Keratinocyte (primary cell): Measurements from ENCODE around the gene VPS8. TPM values are rescaled to one million over a fixed set of nuclear protein-coding genes. Genes with fewer than 3 reads are reported as not detected.

ENCODE experiments used
- DNase-seq: peaks from one replicate; pipeline ENCODE4 v3.0.0-alpha.2; 2011; ENCODE audit warnings: low read depth, missing footprints, low spot score
- FAIRE-seq: peaks from 2 replicates; lab custom pipeline; 2011; peaks lifted over from hg19 to GRCh38; lab: Jason Lieb, UNC
- H2AFZ ChIP-seq: 2 replicates; pipeline ENCODE4 v1.6.0; 2012; ENCODE audit warnings: low read length, control low read depth, inconsistent platforms; ENCODE audit not compliant: control insufficient read depth
- H3K27ac ChIP-seq: 2 replicates; pipeline ENCODE4 v1.5.1; 2011; ENCODE audit warnings: low read length; ENCODE audit not compliant: control insufficient read depth, insufficient read depth
- H3K27me3 ChIP-seq: 3 replicates; pipeline ENCODE4 v1.6.0; 2011; ENCODE audit warnings: low read length; ENCODE audit not compliant: control insufficient read depth, insufficient read depth; ENCODE audit errors: extremely low read depth
- H3K36me3 ChIP-seq, 2 experiments: 2 replicates in 1 of 2; 3 replicates in 1 of 2; pipeline ENCODE4 v1.5.1; 2011; ENCODE audit warnings: low read length in 2 of 2, mild to moderate bottlenecking in 1 of 2; ENCODE audit not compliant: control insufficient read depth in 2 of 2, insufficient read depth in 2 of 2; ENCODE audit errors: extremely low read depth in 1 of 2
- H3K4me1 ChIP-seq: 3 replicates; pipeline ENCODE4 v1.5.1; 2011; ENCODE audit warnings: low read length; ENCODE audit not compliant: control insufficient read depth, insufficient read depth; ENCODE audit errors: extremely low read depth
- H3K4me2 ChIP-seq: 3 replicates; pipeline ENCODE4 v1.6.0; 2011; ENCODE audit warnings: low read depth, low read length; ENCODE audit not compliant: control insufficient read depth, insufficient read depth; ENCODE audit errors: extremely low read depth
- H3K4me3 ChIP-seq, 3 experiments: fragments of 200-600 bp in 1 of 3; sonication (generic) in 1 of 3; 2 replicates in 2 of 3; 3 replicates in 1 of 3; pipeline ENCODE4 v1.5.1; 2011 to 2016; ENCODE audit warnings: low read length in 3 of 3, mild to moderate bottlenecking in 3 of 3, control low read depth in 2 of 3, inconsistent platforms in 1 of 3, low read depth in 1 of 3, mixed read lengths in 1 of 3, mixed run types in 1 of 3, moderate library complexity in 1 of 3; ENCODE audit not compliant: control insufficient read depth in 2 of 3, insufficient read depth in 2 of 3; ENCODE audit errors: extremely low read depth in 1 of 3
- H3K79me2 ChIP-seq: 2 replicates; pipeline ENCODE4 v1.6.0; 2012; ENCODE audit warnings: low read length; ENCODE audit not compliant: control insufficient read depth, insufficient read depth
- H3K9ac ChIP-seq: 3 replicates; pipeline ENCODE4 v1.6.0; 2011; ENCODE audit warnings: low read length; ENCODE audit not compliant: control insufficient read depth, insufficient read depth; ENCODE audit errors: extremely low read depth
- H3K9me1 ChIP-seq: 3 replicates; pipeline ENCODE4 v1.6.0; 2011; ENCODE audit warnings: low read length; ENCODE audit not compliant: control insufficient read depth, insufficient read depth; ENCODE audit errors: extremely low read depth
- H3K9me3 ChIP-seq: 2 replicates; pipeline ENCODE4 v1.5.1; 2012; ENCODE audit warnings: low read depth, low read length; ENCODE audit not compliant: control insufficient read depth
- H4K20me1 ChIP-seq: 3 replicates; pipeline ENCODE4 v1.6.0; 2011; ENCODE audit warnings: low read length; ENCODE audit not compliant: control insufficient read depth, insufficient read depth; ENCODE audit errors: extremely low read depth
- EZH2 ChIP-seq: IDR thresholded peaks from one replicate; pipeline ENCODE4 v1.6.1; 2012; ENCODE audit warnings: inconsistent platforms, mild to moderate bottlenecking, low read length, moderate library complexity
- dilution Hi-C: fragments of 300-500 bp; cut with MboI; formaldehyde crosslinking; loops from one replicate; pipeline ENCODE4 v1.7.0; 2020; ENCODE audit warnings: low sequenced_read_pairs; ENCODE audit not compliant: extremely low pct_ligation_motif_present
- polyA plus RNA-seq, 5 experiments: library from polyadenylated mRNA; depleted of rRNA in 3 of 5; stranded (reverse) in 3 of 5; stranded (forward) in 1 of 5; unstranded in 1 of 5; fragments of >200 nt; gene quantifications; 1 replicate in 1 of 5; 2 replicates in 3 of 5; 3 replicates in 1 of 5; pipeline versions ENCODE4 v1.2.1 to v1.2.3, GENCODE V29; 2011 to 2012; ENCODE audit warnings: missing spikeins in 2 of 5, low read depth in 1 of 5, low replicate concordance in 1 of 5
- TF ChIP-seq, protein P1 (sequence below), 3 experiments: IDR thresholded peaks in 1 of 3; conservative IDR thresholded peaks in 1 of 3; optimal IDR thresholded peaks in 1 of 3; 2 replicates in 2 of 3; 3 replicates in 1 of 3; pipeline versions ENCODE3 to v1.5.1; 2011; ENCODE audit warnings: low read length in 3 of 3, mild to moderate bottlenecking in 3 of 3, moderate library complexity in 2 of 3, control low read depth in 1 of 3, inconsistent platforms in 1 of 3; ENCODE audit not compliant: insufficient read depth in 2 of 3; ENCODE audit errors: extremely low read depth in 1 of 3

The VPS8 gene
- polyA plus RNA-seq, 1 donor (not counting 4 experiments of a cell fraction or from before 2014, with no cell fraction given), result 28.4 TPM

DNA sequence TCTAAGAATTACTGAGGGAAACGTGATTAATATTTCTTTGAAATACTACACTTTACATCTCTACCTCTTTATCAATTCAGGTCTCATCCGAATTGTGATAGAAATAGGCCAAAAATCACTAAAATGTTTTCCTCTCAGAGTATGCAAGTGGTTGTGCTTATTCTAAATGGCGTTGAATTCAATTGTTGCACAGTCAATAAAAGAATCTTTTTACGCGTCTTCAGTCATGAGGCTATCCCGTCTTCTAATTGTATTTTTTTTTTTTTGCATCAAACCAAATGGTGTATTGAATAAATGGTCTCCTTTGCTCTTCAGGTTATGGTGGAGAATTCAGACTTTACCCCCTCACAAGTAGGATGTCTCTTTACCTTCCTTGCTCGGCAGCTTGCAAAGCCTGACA is 112.6 kb downstream of the VPS8 start:
- H3K9me3 ChIP-seq, result no peaks in the 10 kb centered on the region
- no peak overlapping the region for H3K27ac ChIP-seq
- H3K4me2 ChIP-seq, result no peak overlapping the region
- H4K20me1 ChIP-seq, result no peaks in the 10 kb centered on the region
- H3K36me3 ChIP-seq, result peaks cover 0 to 4% of the 10 kb centered on the region in 2 experiments
- no peaks in the 10 kb centered on the region for H3K27me3 ChIP-seq
- TF ChIP-seq EZH2, result no peak
- TF ChIP-seq, protein P1, sequence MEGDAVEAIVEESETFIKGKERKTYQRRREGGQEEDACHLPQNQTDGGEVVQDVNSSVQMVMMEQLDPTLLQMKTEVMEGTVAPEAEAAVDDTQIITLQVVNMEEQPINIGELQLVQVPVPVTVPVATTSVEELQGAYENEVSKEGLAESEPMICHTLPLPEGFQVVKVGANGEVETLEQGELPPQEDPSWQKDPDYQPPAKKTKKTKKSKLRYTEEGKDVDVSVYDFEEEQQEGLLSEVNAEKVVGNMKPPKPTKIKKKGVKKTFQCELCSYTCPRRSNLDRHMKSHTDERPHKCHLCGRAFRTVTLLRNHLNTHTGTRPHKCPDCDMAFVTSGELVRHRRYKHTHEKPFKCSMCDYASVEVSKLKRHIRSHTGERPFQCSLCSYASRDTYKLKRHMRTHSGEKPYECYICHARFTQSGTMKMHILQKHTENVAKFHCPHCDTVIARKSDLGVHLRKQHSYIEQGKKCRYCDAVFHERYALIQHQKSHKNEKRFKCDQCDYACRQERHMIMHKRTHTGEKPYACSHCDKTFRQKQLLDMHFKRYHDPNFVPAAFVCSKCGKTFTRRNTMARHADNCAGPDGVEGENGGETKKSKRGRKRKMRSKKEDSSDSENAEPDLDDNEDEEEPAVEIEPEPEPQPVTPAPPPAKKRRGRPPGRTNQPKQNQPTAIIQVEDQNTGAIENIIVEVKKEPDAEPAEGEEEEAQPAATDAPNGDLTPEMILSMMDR (optimal IDR thresholded peaks at IDR 0.05 in 1 of 3, IDR thresholded peaks at IDR 0.05 in 1 of 3, conservative IDR thresholded peaks at IDR 0.05 in 1 of 3; ENCODE audit: extremely low read depth in 1 of 3, insufficient read depth in 2 of 3, low read length in 3 of 3), result no peak
- FAIRE-seq (no peak), DNase-seq (no peak)
- H3K79me2 ChIP-seq, result no peaks in the 10 kb centered on the region
- no peak overlapping the region for H3K4me3 ChIP-seq
- H3K4me1 ChIP-seq, result no peaks in the 10 kb centered on the region
- H3K9me1 ChIP-seq, result no peaks in the 10 kb centered on the region
- no peak overlapping the region for H3K9ac ChIP-seq
- no peak overlapping the region for H2AFZ ChIP-seq
- dilution Hi-C loops, result no loop called here

DNA sequence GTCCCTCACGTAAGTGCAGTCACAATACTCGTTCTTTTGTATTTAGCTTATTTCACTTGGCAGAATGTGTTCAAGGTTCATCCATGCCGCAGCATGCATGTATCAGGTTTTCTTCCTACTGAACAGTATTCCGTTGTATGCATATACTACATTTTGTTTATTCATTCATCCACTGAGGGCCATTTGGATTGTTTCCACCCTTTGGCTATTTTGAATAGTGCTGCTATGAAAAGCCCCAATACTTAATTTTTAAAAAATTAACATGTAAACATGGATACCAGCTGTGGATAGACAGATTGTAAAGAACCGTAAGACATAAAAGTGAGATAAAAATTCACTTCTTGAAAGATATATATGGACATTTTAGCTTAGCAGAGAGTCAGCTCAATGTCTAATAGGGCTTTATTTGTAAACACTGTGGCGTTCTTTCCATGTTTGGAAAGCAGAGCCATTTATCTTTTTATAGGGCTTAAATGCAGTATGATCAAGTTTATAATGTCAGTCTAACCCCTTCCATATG is 115.9 kb downstream of the VPS8 start:
- no peaks in the 10 kb centered on the region for H3K9me1 ChIP-seq
- H3K4me1 ChIP-seq, result no peaks in the 10 kb centered on the region
- no peaks in the 10 kb centered on the region for H3K27me3 ChIP-seq
- H3K9me3 ChIP-seq, result no peaks in the 10 kb centered on the region
- dilution Hi-C loops, result no loop called here
- H3K4me3 ChIP-seq, result no peak overlapping the region
- no peaks in the 10 kb centered on the region for H3K36me3 ChIP-seq
- no peak overlapping the region for H3K27ac ChIP-seq
- DNase-seq (no peak), FAIRE-seq (no peak)
- H3K9ac ChIP-seq, result no peak overlapping the region
- no peak overlapping the region for H2AFZ ChIP-seq
- H3K79me2 ChIP-seq, result no peaks in the 10 kb centered on the region
- H3K4me2 ChIP-seq, result no peak overlapping the region
- H4K20me1 ChIP-seq, result no peaks in the 10 kb centered on the region
- TF ChIP-seq, protein P1 (optimal IDR thresholded peaks at IDR 0.05 in 1 of 3, IDR thresholded peaks at IDR 0.05 in 1 of 3, conservative IDR thresholded peaks at IDR 0.05 in 1 of 3; ENCODE audit: extremely low read depth in 1 of 3, insufficient read depth in 2 of 3, low read length in 3 of 3), result no peak
- TF ChIP-seq EZH2, result no peak
